HEK293T (cell line): ENCODE measurements around the gene IL1B.

Experiments used
- CTCF ChIA-PET: fragments of 350-600 bp; formaldehyde crosslinking; extraction: SDS; loops from one replicate; lab custom pipeline; 2021; ENCODE audit warnings: antibody characterized with exemption, inconsistent platforms; lab: Yijun Ruan, JAX
- POLR2A ChIA-PET: fragments of 350-600 bp; formaldehyde crosslinking; extraction: SDS; loops from one replicate; lab custom pipeline; 2020; ENCODE audit warnings: antibody characterized with exemption, inconsistent platforms; lab: Yijun Ruan, JAX
- DNase-seq: peaks from one replicate; pipeline ENCODE4 v3.0.0; 2012; ENCODE audit warnings: mixed read lengths; ENCODE audit errors: extremely low spot score
- ARNT ChIP-seq: fragments of 450-650 bp; IDR thresholded peaks from 2 replicates; pipeline ENCODE4 v1.6.1; 2017; ENCODE audit warnings: mild to moderate bottlenecking
- BHLHE40 ChIP-seq: fragments of 450-650 bp; IDR thresholded peaks from 2 replicates; pipeline ENCODE4 v1.6.1; 2016; ENCODE audit warnings: mild to moderate bottlenecking, moderate library complexity, borderline replicate concordance
- CTBP1 ChIP-seq: fragments of 450-650 bp; IDR thresholded peaks from 2 replicates; pipeline ENCODE4 v1.6.1; 2016; ENCODE audit warnings: borderline replicate concordance
- ELF4 ChIP-seq: fragments of 450-650 bp; IDR thresholded peaks from 2 replicates; pipeline ENCODE4 v1.6.1; 2017; ENCODE audit warnings: antibody characterized with exemption
- FOXA1 ChIP-seq: fragments of 450-650 bp; IDR thresholded peaks from 2 replicates; pipeline ENCODE4 v1.6.1; 2016; ENCODE audit warnings: mild to moderate bottlenecking
- FOXK2 ChIP-seq: fragments of 450-650 bp; IDR thresholded peaks from 2 replicates; pipeline ENCODE4 v1.6.1; 2016; ENCODE audit warnings: mild to moderate bottlenecking
- FOXM1 ChIP-seq: fragments of 450-650 bp; IDR thresholded peaks from 2 replicates; pipeline ENCODE4 v1.6.1; 2017; ENCODE audit warnings: mild to moderate bottlenecking, borderline replicate concordance
- HDGF ChIP-seq: fragments of 450-650 bp; IDR thresholded peaks from 2 replicates; pipeline ENCODE4 v1.6.1; 2017; ENCODE audit warnings: antibody characterized with exemption, borderline replicate concordance
- L3MBTL2 ChIP-seq: fragments of 450-650 bp; conservative IDR thresholded peaks from 2 replicates; pipeline ENCODE4 v1.6.1; 2016; ENCODE audit warnings: mild to moderate bottlenecking
- LEF1 ChIP-seq: fragments of 450-650 bp; IDR thresholded peaks from 2 replicates; pipeline ENCODE4 v1.6.1; 2017; ENCODE audit warnings: mild to moderate bottlenecking, borderline replicate concordance
- NFRKB ChIP-seq: fragments of 450-650 bp; IDR thresholded peaks from 2 replicates; pipeline ENCODE4 v1.6.1; 2016; ENCODE audit warnings: mild to moderate bottlenecking, moderate library complexity
- SP1 ChIP-seq: fragments of 450-650 bp; IDR thresholded peaks from 2 replicates; pipeline ENCODE4 v1.6.1; 2017
- SUZ12 ChIP-seq: fragments of 450-650 bp; IDR thresholded peaks from 2 replicates; pipeline ENCODE4 v1.6.1; 2016; ENCODE audit warnings: mild to moderate bottlenecking
- TARDBP ChIP-seq: fragments of 450-650 bp; IDR thresholded peaks from 2 replicates; pipeline ENCODE4 v1.6.1; 2016
- ZNF384 ChIP-seq: fragments of 450-650 bp; IDR thresholded peaks from 2 replicates; pipeline ENCODE4 v1.6.1; 2016
- TF ChIP-seq, protein P1 (sequence below): fragments of 450-650 bp; IDR thresholded peaks from 2 replicates; pipeline ENCODE4 v1.6.1; 2016

The IL1B gene

DNA sequence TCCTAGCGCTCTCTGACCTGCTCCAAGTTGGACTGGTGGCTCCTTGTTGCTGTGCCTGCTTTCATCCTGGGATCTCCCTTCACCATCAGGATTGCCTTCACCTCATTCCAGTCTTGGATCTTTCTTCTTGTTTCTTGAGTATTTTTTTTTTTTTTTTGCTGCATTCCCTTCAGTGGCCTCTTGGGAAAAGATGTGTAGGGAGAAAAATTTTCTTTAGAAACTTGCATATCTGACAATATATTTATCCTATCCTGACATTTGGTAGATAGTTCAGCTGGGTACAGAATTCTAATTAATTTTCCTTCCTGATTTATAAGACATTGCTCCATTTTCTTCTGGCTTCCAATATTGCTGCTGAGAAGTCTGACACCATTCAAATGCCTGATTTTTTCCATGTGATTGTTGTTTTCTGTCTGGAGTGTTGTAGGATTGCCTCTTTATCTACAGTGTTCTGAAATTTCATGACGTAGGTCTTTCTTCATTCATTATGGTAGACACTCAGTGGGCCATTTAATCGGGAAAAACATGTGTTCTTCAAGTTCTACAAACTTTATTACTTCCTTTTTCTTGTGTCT, 29.3 kb downstream of the IL1B start:
- TF ChIP-seq BHLHE40 (no peak), FOXK2 (no peak), CTBP1 (no peak), FOXM1 (no peak), TARDBP (no peak), ZNF384 (no peak), HDGF (no peak), L3MBTL2 (no peak)
- POLR2A ChIA-PET, result no interaction called here

DNA sequence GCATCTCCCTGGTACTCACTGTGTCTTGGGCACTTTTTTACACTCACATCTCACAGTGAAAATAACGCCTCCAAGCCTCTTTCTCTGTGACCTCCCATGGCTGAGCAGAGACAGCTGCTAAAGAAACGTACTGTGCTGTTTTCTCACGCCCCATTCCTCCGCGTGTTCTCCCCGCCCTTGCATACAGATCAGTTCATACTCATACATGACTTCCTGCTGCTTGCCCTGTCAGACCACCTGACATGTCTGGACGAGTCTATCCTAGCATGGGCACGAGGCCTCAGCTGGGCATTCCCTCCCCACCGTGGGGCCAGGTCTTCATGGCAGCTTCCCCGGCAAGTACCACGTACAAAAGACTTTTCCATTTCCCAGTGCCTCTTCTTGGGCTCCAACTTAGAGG, 31.0 kb downstream of the IL1B start:
- POLR2A ChIA-PET, result no interaction called here

More for the DNA sequence above, 29.3 kb downstream of the IL1B start:
- CTCF ChIA-PET, result interaction anchor here (0.6 kb wide), 1 partner anchor 18 kb away, joined by 6 read pairs; no protein-coding TSS in a partner anchor
- DNase-seq, result no peak

GRCh38 chr2:112803691-112804521, 32.7 kb downstream of the IL1B start:
- DNase-seq, result no peak
- ChIA-PET POLR2A (no interaction called here), CTCF (no interaction called here)
- TF ChIP-seq L3MBTL2 (no peak), SP1 (no peak)

More for the DNA sequence above, 31.0 kb downstream of the IL1B start:
- no peak for DNase-seq
- CTCF ChIA-PET, result no interaction called here
- TF ChIP-seq L3MBTL2 (no peak), LEF1 (no peak), CTBP1 (no peak)

GRCh38 chr2:112800881-112801583, 35.5 kb downstream of the IL1B start:
- TF ChIP-seq L3MBTL2, result no peak
- TF ChIP-seq, protein P1, sequence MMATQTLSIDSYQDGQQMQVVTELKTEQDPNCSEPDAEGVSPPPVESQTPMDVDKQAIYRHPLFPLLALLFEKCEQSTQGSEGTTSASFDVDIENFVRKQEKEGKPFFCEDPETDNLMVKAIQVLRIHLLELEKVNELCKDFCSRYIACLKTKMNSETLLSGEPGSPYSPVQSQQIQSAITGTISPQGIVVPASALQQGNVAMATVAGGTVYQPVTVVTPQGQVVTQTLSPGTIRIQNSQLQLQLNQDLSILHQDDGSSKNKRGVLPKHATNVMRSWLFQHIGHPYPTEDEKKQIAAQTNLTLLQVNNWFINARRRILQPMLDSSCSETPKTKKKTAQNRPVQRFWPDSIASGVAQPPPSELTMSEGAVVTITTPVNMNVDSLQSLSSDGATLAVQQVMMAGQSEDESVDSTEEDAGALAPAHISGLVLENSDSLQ, result no peak
- no peak for TF ChIP-seq LEF1
- TF ChIP-seq FOXK2, result no peak
- no peak for TF ChIP-seq TARDBP
- TF ChIP-seq BHLHE40, result no peak
- TF ChIP-seq FOXA1, result no peak
- TF ChIP-seq CTBP1, result no peak
- TF ChIP-seq ELF4, result no peak
- TF ChIP-seq ZNF384, result no peak
- no peak for TF ChIP-seq ARNT
- no peak for TF ChIP-seq SUZ12
- TF ChIP-seq HDGF, result no peak
- TF ChIP-seq FOXM1, result no peak
- TF ChIP-seq NFRKB, result no peak
- no peak for TF ChIP-seq SP1
- DNase-seq, result no peak
- CTCF ChIA-PET, result no interaction called here
- POLR2A ChIA-PET, result no interaction called here

DNA sequence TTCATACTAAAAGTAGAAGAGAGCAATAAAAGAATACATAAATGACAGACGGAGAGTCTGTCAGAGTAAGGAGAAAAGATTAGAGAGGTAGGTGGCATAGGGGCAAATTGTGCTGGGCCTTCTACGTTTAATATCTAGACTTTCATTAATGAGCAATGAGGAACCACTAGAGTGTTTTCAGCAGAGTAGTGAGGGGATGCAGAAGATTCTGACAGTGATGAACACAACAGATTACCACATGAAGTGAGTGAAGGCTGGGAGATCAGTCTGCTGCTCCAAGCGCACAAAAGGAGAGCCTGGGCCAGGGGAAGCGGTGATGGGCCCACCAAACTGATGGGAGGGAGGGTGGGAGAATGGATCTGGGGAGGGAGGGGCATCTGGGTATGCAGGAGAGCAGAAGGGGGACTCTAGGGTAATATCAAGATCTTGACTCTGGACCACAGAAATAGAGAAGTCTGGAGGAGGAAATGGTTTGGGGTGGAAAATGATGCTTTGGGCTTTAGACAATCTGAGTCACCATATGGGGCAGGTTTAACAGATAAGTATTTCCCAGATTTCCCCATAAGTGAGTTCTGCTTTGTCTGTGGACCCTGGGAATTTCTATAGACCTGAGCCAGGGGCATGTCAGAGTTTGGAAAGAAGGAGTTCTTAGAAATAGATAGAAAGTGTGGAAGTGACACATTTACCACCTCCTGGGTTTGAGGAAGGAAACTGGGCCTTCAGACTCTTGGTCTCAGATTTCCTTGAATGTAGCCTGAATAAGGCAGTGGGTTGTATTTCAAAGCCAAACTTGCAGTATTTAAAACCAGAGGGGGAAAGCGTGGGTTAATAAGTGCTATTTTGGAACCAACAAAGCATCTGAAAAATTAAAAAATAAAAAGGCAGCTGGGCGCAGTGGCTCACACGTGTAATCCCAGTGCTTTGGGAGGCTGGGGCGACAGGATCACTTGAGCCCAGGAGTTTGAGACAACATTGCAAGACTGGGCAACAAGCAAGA, 37.3 kb downstream of the IL1B start:
- DNase-seq, result no peak
- POLR2A ChIA-PET, result no interaction called here
- CTCF ChIA-PET, result no interaction called here
- no peak for TF ChIP-seq ELF4
- no peak for TF ChIP-seq ARNT
- TF ChIP-seq NFRKB, result no peak
- no peak for TF ChIP-seq L3MBTL2
- no peak for TF ChIP-seq LEF1
- no peak for TF ChIP-seq BHLHE40
- no peak for TF ChIP-seq FOXM1
- no peak for TF ChIP-seq FOXA1
- no peak for TF ChIP-seq CTBP1
- no peak for TF ChIP-seq TARDBP
- TF ChIP-seq SP1, result no peak
- TF ChIP-seq FOXK2, result no peak
- no peak for TF ChIP-seq ZNF384
- no peak for TF ChIP-seq SUZ12
- no peak for TF ChIP-seq HDGF
- TF ChIP-seq, protein P1, result no peak

GRCh38 chr2:112796486-112796885, 40.1 kb downstream of the IL1B start:
- no peak for DNase-seq
- CTCF ChIA-PET, result no interaction called here

More at GRCh38 chr2:112796486-112796885, 40.1 kb downstream of the IL1B start:
- POLR2A ChIA-PET, result no interaction called here
- no peak for TF ChIP-seq FOXA1
- TF ChIP-seq ZNF384, result no peak
- no peak for TF ChIP-seq LEF1
- no peak for TF ChIP-seq BHLHE40
- TF ChIP-seq ARNT, result no peak
- no peak for TF ChIP-seq ELF4
- TF ChIP-seq FOXK2, result no peak
- TF ChIP-seq, protein P1, result no peak
- TF ChIP-seq NFRKB, result no peak
- no peak for TF ChIP-seq SP1
- no peak for TF ChIP-seq CTBP1
- no peak for TF ChIP-seq L3MBTL2
- no peak for TF ChIP-seq TARDBP
- TF ChIP-seq SUZ12, result no peak
- no peak for TF ChIP-seq FOXM1
- TF ChIP-seq HDGF, result no peak
